H1 (cell line): ENCODE data around the gene TGFB3. TPM values are rescaled to one million over a fixed set of nuclear protein-coding genes. Genes with fewer than 3 reads are reported as not detected.

ENCODE experiments used
- CHD1 ChIP-seq: IDR thresholded peaks from 2 replicates; pipeline ENCODE4 v1.6.1; 2012; ENCODE audit warnings: low read depth, low read length, improper control_type of control experiment
- CREB1 ChIP-seq: IDR thresholded peaks from 2 replicates; pipeline ENCODE4 v1.6.1; 2012; ENCODE audit warnings: inconsistent platforms
- E2F6 ChIP-seq: IDR thresholded peaks from 2 replicates; pipeline ENCODE4 v1.6.1; 2012; ENCODE audit warnings: inconsistent platforms
- HDAC6 ChIP-seq: IDR thresholded peaks from one replicate; pipeline ENCODE4 v1.7.1; 2012; ENCODE audit warnings: low read depth, mild to moderate bottlenecking, inconsistent platforms, low read length, moderate library complexity
- KDM1A ChIP-seq: fragments of 200-600, 300-600 bp; sonication (generic); IDR thresholded peaks from 2 replicates; pipeline ENCODE4 v1.7.1; 2016; ENCODE audit warnings: mild to moderate bottlenecking, low read length, borderline replicate concordance
- KDM5A ChIP-seq: fragments of 200-600 bp; IDR thresholded peaks from 2 replicates; pipeline ENCODE4 v1.7.1; 2012; ENCODE audit warnings: mild to moderate bottlenecking, low read length, inconsistent platforms, mixed read lengths
- polyA plus RNA-seq, 7 experiments: library from polyadenylated mRNA; depleted of rRNA in 3 of 7; stranded (reverse) in 5 of 7; unstranded in 2 of 7; fragments of >200 nt in 5 of 7; fragments of 200-250 nt in 2 of 7; gene quantifications; 1 replicate in 5 of 7; 2 replicates in 1 of 7; 4 replicates in 1 of 7; pipeline versions ENCODE4 v1.2.1 to v1.2.3, GENCODE V29; 2011 to 2013; ENCODE audit warnings: missing spikeins in 2 of 7, mixed read lengths in 2 of 7
- total RNA-seq: library from RNA; stranded (reverse); fragmentation: NEBNext Ultra II Directional; extraction: Animal tissue kit (Norgen Biotek cat#: 25700); gene quantifications from 2 replicates; pipeline ENCODE4 v1.2.1, GENCODE V29; 2021

Gene TGFB3
- total and polyA plus RNA-seq, 2 of the 8 experiments (the other 6 are each of a cell fraction or from before 2014, with no cell fraction given) = 0.65 to 0.86 TPM

- no peak for TF ChIP-seq KDM5A
- no peak for TF ChIP-seq CREB1
- TF ChIP-seq KDM1A = no peak
- TF ChIP-seq HDAC6 = no peak
- no peak for TF ChIP-seq CHD1
- no peak for TF ChIP-seq E2F6
Observed at GRCh38 chr14:75928690-75929181, 53.1 kb downstream of the TGFB3 start (continued).
